ENCODE results near the gene FOXN3.

The FOXN3 gene

DNA sequence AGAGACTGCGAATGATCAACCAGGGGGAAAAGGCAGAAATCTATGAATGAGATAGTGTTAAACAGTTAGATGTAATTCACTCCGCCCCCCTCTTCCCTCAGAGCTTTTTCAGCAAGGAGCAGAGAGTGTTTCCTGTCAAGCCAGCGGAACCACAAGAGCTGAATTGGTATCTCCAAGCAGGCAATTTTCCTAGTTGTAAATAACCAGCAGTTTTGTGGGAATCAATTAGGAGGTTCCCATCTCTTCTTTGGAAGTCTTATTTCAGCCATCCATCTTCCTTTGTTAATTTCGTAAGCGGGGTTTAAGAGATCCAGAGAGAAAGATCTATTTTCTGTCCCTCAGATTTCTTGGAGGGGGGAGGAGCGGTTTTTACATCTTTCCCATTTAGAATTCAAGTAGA, 178.0 kb downstream of the FOXN3 start:
- DNase-seq (ENCODE audit: low read depth), result no peak
- TF ChIP-seq MYC (IDR thresholded peaks at IDR 0.05; ENCODE audit: low read depth, low read length), result no peak
- TF ChIP-seq POLR2A (IDR thresholded peaks at IDR 0.05; ENCODE audit: extremely low read depth, insufficient read length), result no peak
- TF ChIP-seq, protein P1, sequence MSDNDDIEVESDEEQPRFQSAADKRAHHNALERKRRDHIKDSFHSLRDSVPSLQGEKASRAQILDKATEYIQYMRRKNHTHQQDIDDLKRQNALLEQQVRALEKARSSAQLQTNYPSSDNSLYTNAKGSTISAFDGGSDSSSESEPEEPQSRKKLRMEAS (IDR thresholded peaks at IDR 0.05; ENCODE audit: low read depth, low read length), result no peak
- TF ChIP-seq, protein P2, sequence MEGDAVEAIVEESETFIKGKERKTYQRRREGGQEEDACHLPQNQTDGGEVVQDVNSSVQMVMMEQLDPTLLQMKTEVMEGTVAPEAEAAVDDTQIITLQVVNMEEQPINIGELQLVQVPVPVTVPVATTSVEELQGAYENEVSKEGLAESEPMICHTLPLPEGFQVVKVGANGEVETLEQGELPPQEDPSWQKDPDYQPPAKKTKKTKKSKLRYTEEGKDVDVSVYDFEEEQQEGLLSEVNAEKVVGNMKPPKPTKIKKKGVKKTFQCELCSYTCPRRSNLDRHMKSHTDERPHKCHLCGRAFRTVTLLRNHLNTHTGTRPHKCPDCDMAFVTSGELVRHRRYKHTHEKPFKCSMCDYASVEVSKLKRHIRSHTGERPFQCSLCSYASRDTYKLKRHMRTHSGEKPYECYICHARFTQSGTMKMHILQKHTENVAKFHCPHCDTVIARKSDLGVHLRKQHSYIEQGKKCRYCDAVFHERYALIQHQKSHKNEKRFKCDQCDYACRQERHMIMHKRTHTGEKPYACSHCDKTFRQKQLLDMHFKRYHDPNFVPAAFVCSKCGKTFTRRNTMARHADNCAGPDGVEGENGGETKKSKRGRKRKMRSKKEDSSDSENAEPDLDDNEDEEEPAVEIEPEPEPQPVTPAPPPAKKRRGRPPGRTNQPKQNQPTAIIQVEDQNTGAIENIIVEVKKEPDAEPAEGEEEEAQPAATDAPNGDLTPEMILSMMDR (IDR thresholded peaks at IDR 0.05; ENCODE audit: low read depth, low read length), result no peak
- H3K4me3 ChIP-seq (ENCODE audit: low read depth, low read length), result no peak overlapping the region

DNA sequence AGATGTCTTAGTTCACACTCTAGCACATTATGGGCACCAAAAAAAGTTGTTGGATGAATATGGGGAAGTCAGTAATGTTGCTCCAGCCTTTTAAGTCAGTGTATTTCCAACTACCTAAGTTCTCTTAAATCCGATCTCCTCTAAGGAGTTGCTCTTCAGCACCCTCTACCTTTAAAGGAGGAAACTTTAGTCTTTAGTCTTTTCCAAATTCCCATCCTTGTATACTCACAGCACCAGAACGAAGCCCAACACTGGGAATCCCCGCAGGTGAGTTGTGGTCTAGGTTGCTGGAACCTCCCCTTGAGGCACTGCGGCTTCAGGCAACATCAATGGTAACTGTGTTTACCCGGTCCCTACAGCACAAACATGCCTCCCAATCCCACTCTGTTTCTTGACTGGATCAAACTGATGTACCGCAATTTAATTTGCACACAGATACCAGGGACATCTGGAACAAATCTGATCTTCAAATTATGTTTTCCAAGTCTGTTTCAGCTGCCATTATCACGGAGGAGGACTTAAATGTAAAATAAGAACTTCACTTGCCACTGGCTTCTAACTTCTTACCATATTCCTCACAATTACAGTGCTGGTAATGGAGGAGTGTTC, 179.0 kb downstream of the FOXN3 start:
- no peak overlapping the region for H3K4me3 ChIP-seq (ENCODE audit: low read depth, low read length)
- DNase-seq (ENCODE audit: low read depth), result peak; percentile 20
- no peak for TF ChIP-seq MYC (IDR thresholded peaks at IDR 0.05; ENCODE audit: low read depth, low read length)
- TF ChIP-seq, protein P2 (IDR thresholded peaks at IDR 0.05; ENCODE audit: low read depth, low read length), result peak; percentile 6

DNA sequence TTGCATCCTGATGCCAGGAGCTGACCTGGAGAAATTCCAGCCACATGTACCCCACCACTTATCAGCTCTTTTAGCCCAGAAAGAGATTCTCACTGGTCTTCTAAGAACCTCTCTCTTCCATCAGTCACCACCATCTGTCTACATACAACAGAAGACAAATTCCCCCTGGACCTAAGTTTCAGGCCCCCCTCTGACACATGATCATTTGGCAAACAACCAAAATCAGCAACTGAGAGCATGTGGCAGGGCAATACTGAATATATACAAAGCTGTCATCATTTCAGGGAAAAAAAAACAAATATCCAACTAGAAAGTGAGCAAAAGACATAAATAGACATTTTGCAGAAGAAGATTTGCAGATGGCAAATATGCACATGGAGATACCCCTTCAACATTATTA, 180.2 kb downstream of the FOXN3 start:
- no peak overlapping the region for H3K4me3 ChIP-seq (ENCODE audit: low read depth, low read length)
- no peak for TF ChIP-seq POLR2A (IDR thresholded peaks at IDR 0.05; ENCODE audit: extremely low read depth, insufficient read length)
- TF ChIP-seq MYC (IDR thresholded peaks at IDR 0.05; ENCODE audit: low read depth, low read length), result no peak
- TF ChIP-seq, protein P1 (IDR thresholded peaks at IDR 0.05; ENCODE audit: low read depth, low read length), result no peak
- TF ChIP-seq, protein P2 (IDR thresholded peaks at IDR 0.05; ENCODE audit: low read depth, low read length), result no peak
- DNase-seq (ENCODE audit: low read depth), result no peak

DNA sequence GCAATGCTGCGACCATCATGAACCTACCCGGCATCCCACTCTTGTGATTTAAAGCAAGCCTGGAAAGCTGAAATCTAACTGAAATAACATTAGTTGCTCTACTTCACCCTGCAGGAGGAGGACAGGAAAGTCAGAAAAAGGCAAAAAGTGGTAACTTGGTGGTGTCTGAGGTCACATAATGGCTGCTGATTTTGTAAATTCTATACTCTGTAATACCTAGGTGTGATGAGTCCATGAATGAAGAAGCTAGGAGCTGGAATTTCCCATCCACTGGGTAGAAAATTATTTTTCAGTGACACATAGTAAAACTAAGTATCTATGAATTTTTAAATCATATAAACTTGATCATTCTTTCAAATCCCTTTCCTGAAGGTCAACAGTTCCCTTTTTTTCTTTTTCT, 183.8 kb downstream of the FOXN3 start:
- TF ChIP-seq, protein P1 (IDR thresholded peaks at IDR 0.05; ENCODE audit: low read depth, low read length), result no peak
- TF ChIP-seq, protein P2 (IDR thresholded peaks at IDR 0.05; ENCODE audit: low read depth, low read length), result no peak
- TF ChIP-seq POLR2A (IDR thresholded peaks at IDR 0.05; ENCODE audit: extremely low read depth, insufficient read length) (no peak), MYC (IDR thresholded peaks at IDR 0.05; ENCODE audit: low read depth, low read length) (no peak)
- DNase-seq (ENCODE audit: low read depth), result no peak
- no peak overlapping the region for H3K4me3 ChIP-seq (ENCODE audit: low read depth, low read length)

DNA sequence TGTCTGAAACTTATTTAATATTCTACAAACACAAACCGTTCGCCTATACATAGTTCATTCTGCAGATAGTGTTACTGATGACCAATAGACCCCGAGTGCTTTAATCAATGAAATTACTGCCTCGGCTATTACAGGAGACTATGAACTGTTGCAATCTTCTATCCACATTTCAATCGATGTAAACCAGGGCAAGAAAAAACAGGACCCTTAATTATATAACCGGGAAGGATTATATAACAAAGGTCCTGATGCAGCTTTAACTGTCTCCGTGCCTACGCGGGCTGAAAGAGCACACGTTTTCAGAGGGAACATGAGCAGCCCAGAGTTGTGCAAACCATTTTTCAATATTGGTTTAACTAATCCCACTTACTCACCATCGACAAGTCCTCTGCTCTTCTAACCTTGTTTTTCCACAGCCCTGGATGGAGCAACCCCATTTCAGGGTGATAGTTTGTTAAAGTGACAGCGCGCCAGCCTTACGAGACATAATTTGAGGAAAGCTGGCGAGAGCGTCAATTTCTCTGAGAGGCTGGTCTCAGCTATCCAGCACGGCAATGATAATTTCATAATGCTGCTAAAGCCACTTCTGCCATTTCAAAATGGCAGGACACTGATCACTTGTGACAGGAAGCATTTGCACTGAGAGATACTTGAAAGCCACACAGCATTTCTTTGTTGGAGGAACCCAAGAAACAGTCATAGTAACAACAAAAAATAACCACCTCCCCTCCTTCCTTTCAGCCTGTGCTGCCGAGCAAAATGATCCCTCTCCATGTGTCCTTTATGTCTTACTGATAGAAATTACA, 184.6 kb downstream of the FOXN3 start:
- no peak overlapping the region for H3K4me3 ChIP-seq (ENCODE audit: low read depth, low read length)
- no peak for DNase-seq (ENCODE audit: low read depth)
- TF ChIP-seq, protein P1 (IDR thresholded peaks at IDR 0.05; ENCODE audit: low read depth, low read length), result no peak
- TF ChIP-seq POLR2A (IDR thresholded peaks at IDR 0.05; ENCODE audit: extremely low read depth, insufficient read length) (no peak), MYC (IDR thresholded peaks at IDR 0.05; ENCODE audit: low read depth, low read length) (no peak)
- TF ChIP-seq, protein P2 (IDR thresholded peaks at IDR 0.05; ENCODE audit: low read depth, low read length), result no peak
